Measurements from ENCODE around the gene PSMD5. TPM values are rescaled to one million over a fixed set of nuclear protein-coding genes. Genes with fewer than 3 reads are reported as not detected.

Gene PSMD5
- total and polyA plus RNA-seq, 10 of the 15 experiments (the other 5 are each of a cell fraction or from before 2014, with no cell fraction given): 8.8 to 47.7 (median 25.1) TPM

DNA sequence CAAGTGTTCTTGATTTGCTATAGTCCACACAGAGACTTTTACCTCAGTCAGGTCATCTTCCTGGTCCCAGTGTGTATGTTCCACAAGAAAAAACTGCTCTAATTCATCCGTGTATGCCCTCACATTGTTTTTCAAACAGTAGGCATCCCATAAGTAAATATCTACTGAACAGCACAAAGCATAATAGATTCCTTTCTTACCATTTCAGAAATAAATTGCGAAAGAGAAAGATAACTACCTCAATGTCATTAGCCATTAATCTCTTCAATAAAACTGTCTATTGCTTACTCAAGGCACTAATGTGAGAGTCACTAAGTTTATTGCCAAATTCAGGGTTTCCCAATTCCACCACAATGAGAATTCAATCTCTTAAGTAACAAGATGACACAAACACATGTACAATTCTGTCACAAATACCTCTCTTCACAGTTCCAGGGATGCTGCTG lies 59.1 kb downstream of the PSMD5 start:
- no peak for TF ChIP-seq MYC (IDR thresholded peaks at IDR 0.05; ENCODE audit: insufficient read depth, insufficient read length, insufficient replicate concordance, low read length, severe bottlenecking)
- intact Hi-C loops (cut with micrococcal nuclease; ENCODE audit: unreplicated experiment) (no loop called here), in situ Hi-C loops (cut with MboI) (no loop called here)
- POLR2A ChIA-PET: interaction anchor here (1.1 kb wide), 1 partner anchor 14 kb away, joined by 5 read pairs; no protein-coding TSS in a partner anchor
- Histone ChIP-seq H3K4me1 (ENCODE audit: control insufficient read depth, insufficient read depth, low read length) (no peaks in the 10 kb centered on the region), H3K4me2 (ENCODE audit: control insufficient read depth, insufficient read depth) (no peak overlapping the region), H3K9ac (ENCODE audit: control insufficient read depth, insufficient read depth, low read length) (no peak overlapping the region), H3K79me2 (ENCODE audit: control insufficient read depth, insufficient read depth, low read length) (peaks cover 20% of the 10 kb centered on the region), H3K27ac (ENCODE audit: control insufficient read depth, insufficient read depth) (no peak overlapping the region), H3K9me3 (replicated peaks; ENCODE audit: control insufficient read depth, insufficient read depth, low read length) (no peaks in the 10 kb centered on the region; the same call in 2 of the 3 replicates), H4K20me1 (ENCODE audit: control insufficient read depth, insufficient read depth) (no peaks in the 10 kb centered on the region), H3K36me3 (ENCODE audit: control insufficient read depth in 2 of 2, insufficient read depth in 2 of 2, low read length in 1 of 2) (peaks cover 0 to 10% of the 10 kb centered on the region in 2 experiments; a peak in 3 of 4 replicates), H3K27me3 (replicated peaks in 1 of 2; ENCODE audit: control insufficient read depth in 2 of 2, insufficient read depth in 2 of 2, low read length in 1 of 2) (no peaks in the 10 kb centered on the region), H3K4me3 (no peak overlapping the region), H2AFZ (ENCODE audit: control insufficient read depth, low read depth, low read length) (no peak overlapping the region)
- DNase-seq (ENCODE audit: low read depth, low spot score): no peak
- 67% methylated on average over 2 of the region's 2 CpGs for WGBS (ENCODE audit: insufficient coverage, insufficient replicate concordance, low lambda C conversion rate, missing lambda C conversion rate)
- no peak for FAIRE-seq
- SMC1A ChIA-PET (ENCODE audit: uncharacterized antibody, unreplicated experiment): no interaction called here
- no peak; the same call in 2 of the 3 replicates for ATAC-seq
- no TSS peak for BruUV-seq (replicated peaks)
- RAD21 ChIA-PET (ENCODE audit: unreplicated experiment): interaction anchor here (0.7 kb wide), 1 partner anchor 31 kb away, joined by 3 read pairs; no protein-coding TSS in a partner anchor
- CTCF ChIA-PET: interaction anchor here (1.2 kb wide), 1 partner anchor 27 kb away, joined by 4 read pairs; no protein-coding TSS in a partner anchor

DNA sequence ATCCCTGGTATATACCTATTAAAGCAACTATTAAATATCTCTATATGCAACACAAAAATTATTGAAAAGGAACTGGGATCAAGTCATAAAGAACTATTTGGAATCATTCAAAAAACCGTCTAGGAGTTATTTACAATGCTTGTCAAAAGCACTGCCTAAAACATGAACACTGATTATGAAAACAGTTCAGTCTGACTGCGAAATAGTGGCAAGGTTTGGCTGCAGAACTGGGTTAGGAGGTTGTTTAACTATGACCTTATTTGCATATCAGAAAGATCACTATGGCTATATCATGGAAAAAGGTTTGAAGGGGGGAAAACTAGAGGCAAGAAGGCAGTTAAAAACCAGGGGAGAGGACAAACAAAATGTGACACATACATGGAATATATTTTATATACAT lies 61.5 kb downstream of the PSMD5 start:
- no peak overlapping the region for H2AFZ ChIP-seq (ENCODE audit: control insufficient read depth, low read depth, low read length)
- H3K9me3 ChIP-seq (replicated peaks; ENCODE audit: control insufficient read depth, insufficient read depth, low read length): no peaks in the 10 kb centered on the region; the same call in 2 of the 3 replicates
- peaks cover 1 to 23% of the 10 kb centered on the region in 2 experiments for H3K36me3 ChIP-seq (ENCODE audit: control insufficient read depth in 2 of 2, insufficient read depth in 2 of 2, low read length in 1 of 2)
- peaks cover 7% of the 10 kb centered on the region for H3K79me2 ChIP-seq (ENCODE audit: control insufficient read depth, insufficient read depth, low read length)
- ATAC-seq (no peak), DNase-seq (ENCODE audit: low read depth, low spot score) (no peak), FAIRE-seq (no peak)
- POLR2A ChIA-PET: no interaction called here
- CTCF ChIA-PET: no interaction called here
- no peaks in the 10 kb centered on the region for H3K4me1 ChIP-seq (ENCODE audit: control insufficient read depth, insufficient read depth, low read length)
- SMC1A ChIA-PET (ENCODE audit: uncharacterized antibody, unreplicated experiment): interaction anchor here (1.3 kb wide), 1 partner anchor 18 kb away, joined by 3 read pairs; no protein-coding TSS in a partner anchor
- no peaks in the 10 kb centered on the region for H3K27me3 ChIP-seq (replicated peaks in 1 of 2; ENCODE audit: control insufficient read depth in 2 of 2, insufficient read depth in 2 of 2, low read length in 1 of 2)
- H3K4me3 ChIP-seq: no peak overlapping the region
- in situ Hi-C loops (cut with MboI) (no loop called here), intact Hi-C loops (cut with micrococcal nuclease; ENCODE audit: unreplicated experiment) (no loop called here)
- no peak overlapping the region for H3K9ac ChIP-seq (ENCODE audit: control insufficient read depth, insufficient read depth, low read length)
- H4K20me1 ChIP-seq (ENCODE audit: control insufficient read depth, insufficient read depth): no peaks in the 10 kb centered on the region
- no TSS peak for BruUV-seq (replicated peaks)
- RAD21 ChIA-PET (ENCODE audit: unreplicated experiment): no interaction called here
- 95% methylated on average over 2 of the region's 2 CpGs for WGBS (ENCODE audit: insufficient coverage, insufficient replicate concordance, low lambda C conversion rate, missing lambda C conversion rate)
- H3K27ac ChIP-seq (ENCODE audit: control insufficient read depth, insufficient read depth): no peak overlapping the region
- H3K4me2 ChIP-seq (ENCODE audit: control insufficient read depth, insufficient read depth): no peak overlapping the region
- TF ChIP-seq SMC3 (IDR thresholded peaks at IDR 0.05; ENCODE audit: borderline replicate concordance, low read length) (no peak), SIX5 (IDR thresholded peaks at IDR 0.05; ENCODE audit: low read depth, low read length, severe bottlenecking) (no peak), MEF2A (IDR thresholded peaks at IDR 0.05; ENCODE audit: insufficient read depth, low read depth, low read length) (no peak), MTA2 (IDR thresholded peaks at IDR 0.05; ENCODE audit: low read depth) (no peak), MTA3 (IDR thresholded peaks at IDR 0.05; ENCODE audit: borderline replicate concordance, low read length) (no peak), NR2C1 (IDR thresholded peaks at IDR 0.05) (no peak), SPI1 (IDR thresholded peaks at IDR 0.05; ENCODE audit: borderline replicate concordance, insufficient read depth, low read depth, low read length) (no peak), KLF5 (IDR thresholded peaks at IDR 0.05; ENCODE audit: partially characterized antibody) (no peak)
- TF ChIP-seq, protein P1, sequence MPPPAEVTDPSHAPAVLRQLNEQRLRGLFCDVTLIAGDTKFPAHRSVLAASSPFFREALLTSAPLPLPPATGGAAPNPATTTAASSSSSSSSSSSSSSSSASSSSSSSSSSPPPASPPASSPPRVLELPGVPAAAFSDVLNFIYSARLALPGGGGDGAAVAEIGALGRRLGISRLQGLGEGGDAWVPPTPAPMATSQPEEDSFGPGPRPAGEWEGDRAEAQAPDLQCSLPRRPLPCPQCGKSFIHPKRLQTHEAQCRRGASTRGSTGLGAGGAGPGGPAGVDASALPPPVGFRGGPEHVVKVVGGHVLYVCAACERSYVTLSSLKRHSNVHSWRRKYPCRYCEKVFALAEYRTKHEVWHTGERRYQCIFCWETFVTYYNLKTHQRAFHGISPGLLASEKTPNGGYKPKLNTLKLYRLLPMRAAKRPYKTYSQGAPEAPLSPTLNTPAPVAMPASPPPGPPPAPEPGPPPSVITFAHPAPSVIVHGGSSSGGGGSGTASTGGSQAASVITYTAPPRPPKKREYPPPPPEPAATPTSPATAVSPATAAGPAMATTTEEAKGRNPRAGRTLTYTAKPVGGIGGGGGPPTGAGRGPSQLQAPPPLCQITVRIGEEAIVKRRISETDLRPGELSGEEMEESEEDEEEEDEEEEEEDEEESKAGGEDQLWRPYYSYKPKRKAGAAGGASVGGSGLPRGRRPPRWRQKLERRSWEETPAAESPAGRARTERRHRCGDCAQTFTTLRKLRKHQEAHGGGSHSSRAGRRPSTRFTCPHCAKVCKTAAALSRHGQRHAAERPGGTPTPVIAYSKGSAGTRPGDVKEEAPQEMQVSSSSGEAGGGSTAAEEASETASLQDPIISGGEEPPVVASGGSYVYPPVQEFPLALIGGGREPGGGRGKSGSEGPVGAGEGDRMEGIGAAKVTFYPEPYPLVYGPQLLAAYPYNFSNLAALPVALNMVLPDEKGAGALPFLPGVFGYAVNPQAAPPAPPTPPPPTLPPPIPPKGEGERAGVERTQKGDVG (CRISPR knock-in tag; IDR thresholded peaks at IDR 0.05): no peak
- TF ChIP-seq, protein P2, sequence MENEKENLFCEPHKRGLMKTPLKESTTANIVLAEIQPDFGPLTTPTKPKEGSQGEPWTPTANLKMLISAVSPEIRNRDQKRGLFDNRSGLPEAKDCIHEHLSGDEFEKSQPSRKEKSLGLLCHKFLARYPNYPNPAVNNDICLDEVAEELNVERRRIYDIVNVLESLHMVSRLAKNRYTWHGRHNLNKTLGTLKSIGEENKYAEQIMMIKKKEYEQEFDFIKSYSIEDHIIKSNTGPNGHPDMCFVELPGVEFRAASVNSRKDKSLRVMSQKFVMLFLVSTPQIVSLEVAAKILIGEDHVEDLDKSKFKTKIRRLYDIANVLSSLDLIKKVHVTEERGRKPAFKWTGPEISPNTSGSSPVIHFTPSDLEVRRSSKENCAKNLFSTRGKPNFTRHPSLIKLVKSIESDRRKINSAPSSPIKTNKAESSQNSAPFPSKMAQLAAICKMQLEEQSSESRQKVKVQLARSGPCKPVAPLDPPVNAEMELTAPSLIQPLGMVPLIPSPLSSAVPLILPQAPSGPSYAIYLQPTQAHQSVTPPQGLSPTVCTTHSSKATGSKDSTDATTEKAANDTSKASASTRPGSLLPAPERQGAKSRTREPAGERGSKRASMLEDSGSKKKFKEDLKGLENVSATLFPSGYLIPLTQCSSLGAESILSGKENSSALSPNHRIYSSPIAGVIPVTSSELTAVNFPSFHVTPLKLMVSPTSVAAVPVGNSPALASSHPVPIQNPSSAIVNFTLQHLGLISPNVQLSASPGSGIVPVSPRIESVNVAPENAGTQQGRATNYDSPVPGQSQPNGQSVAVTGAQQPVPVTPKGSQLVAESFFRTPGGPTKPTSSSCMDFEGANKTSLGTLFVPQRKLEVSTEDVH (IDR thresholded peaks at IDR 0.05; ENCODE audit: low read depth, partially characterized antibody): no peak

All from GM12878 (cell line).